Stimulated activated naive CD4-positive, alpha-beta T cell treated with Interleukin-2 at 50 U/mL for 16 hours (primary cell): ENCODE results near the gene MPST.

Source experiments
- DNase-seq: peaks from one replicate; lab custom pipeline; 2025; lab: John Stamatoyannopoulos, UW

MPST gene

DNA sequence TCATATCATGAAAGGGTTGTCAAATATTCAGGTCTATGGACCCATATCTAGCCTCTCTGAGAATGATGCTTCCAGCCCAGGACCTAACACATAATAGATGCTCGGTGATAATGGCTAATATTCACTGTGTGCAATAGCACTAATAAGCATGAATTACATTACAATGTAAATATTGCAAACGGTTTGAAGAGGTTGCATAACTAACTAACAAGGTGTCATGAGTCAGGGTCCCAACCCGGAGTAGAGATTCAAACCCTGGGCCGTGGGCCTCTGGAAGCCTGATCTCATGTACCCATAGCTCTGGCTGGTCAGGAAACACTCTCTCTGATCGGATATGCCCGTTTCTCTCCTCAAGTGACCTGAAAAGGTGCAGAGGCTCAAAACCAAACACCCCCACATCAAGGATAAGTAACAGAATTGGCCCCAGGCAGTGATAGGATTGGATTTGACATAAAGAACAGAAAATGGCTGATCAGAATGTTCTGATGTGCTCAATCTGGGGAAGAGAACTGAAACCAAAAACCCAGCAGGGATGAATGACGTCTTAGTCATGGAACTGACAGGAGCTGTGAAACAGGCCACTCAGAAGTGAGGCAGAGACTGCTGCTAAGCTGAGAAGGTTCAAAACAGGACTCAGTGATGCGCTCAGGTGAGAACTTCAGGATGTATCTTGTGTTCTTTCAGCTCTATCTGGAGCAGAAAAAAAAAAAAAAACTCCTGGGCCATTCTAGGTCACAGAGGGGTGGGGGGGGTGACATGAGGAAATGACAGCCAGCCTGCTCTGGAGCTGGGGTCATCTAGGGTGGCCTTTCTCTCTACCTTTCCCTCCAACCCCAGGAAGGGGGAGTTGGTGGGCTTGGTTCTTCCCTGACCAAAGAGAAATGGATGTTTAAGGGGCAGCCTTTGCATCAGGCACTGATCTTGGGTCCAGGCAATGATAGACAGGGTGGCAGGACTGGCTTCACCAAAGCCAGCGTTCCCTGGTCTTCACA, 25.4 kb downstream of the MPST start:
- DNase-seq: no peak

GRCh38 chr22:37045958-37046357, 26.4 kb downstream of the MPST start:
- no peak for DNase-seq

DNA sequence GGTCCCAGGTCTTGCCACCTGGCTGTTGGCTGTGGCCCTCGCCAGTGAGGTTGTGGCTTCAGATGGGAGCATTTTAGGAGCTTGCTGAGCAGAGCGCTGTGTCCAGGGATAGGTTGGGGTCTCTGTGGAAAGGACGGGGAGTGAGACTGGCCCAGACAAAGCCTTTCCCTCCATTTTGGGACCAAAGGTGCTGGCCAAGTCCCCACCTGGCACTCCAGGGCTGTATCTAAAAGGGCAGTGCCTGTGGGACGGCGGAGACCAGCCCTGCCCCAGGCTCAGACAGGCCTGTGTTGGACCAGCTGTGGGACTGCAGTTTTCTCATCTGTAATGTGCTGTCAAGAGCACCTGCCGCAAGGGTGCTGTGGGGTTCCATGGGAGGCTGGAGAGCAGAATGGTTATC, 27.0 kb downstream of the MPST start:
- no peak for DNase-seq

DNA sequence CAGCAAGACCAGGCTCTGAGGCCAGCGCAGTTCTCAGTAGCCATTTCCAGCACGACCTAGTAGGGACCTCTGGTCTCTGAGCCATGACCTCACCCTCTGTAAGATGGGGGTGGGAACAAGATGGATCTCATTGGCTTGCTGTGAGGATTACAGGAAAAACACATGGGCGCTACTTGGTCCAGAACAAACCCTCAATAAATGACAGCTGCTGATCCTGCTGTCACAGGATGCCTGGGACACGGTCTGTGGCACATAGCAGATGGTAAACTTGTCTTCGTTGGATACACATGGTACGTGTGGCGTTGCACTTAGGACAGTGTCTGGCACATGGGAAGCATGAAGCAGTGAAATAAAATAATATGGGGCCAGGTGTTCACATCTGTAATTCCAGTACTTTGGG, 27.5 kb downstream of the MPST start:
- DNase-seq: no peak

DNA sequence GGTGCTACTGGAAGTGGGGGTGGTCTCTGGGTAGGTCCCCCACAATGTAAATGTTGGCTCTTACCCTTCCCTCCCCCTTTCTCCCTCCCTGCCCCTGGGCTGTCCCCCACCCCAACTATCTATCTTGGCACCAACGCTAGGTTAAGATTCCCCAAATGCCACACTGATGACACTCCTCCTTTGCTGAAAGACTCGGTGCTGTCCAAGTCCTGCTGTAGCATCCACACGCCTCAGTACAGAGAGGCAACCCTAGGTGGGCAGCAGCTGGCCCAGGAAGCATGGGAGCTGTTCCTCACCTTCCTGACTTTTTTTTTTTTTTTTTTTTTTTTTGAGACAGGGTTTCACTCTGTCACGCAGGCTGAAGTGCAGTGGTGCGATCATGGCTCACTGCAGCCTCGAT, 28.6 kb downstream of the MPST start:
- DNase-seq: no peak

DNA sequence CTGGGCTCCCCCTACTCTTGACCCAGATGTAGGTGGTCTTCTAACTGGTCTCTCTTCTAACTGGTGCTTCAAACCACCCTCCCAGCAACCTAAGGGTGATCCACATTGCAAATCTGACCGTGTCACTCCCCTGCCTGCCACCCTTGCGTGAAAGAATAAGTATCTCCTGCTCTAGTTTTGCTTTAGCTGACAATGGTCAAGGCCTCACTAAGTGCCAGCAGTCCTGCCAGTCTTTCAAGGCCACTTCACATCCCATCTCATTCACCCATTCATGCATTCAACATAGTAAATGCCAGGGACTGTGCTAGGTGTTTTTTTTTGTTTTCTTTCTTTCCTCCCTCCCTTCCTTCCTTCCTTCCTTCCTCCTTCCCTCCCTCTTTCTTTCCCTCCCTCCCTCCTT, 29.7 kb downstream of the MPST start:
- DNase-seq: no peak

DNA sequence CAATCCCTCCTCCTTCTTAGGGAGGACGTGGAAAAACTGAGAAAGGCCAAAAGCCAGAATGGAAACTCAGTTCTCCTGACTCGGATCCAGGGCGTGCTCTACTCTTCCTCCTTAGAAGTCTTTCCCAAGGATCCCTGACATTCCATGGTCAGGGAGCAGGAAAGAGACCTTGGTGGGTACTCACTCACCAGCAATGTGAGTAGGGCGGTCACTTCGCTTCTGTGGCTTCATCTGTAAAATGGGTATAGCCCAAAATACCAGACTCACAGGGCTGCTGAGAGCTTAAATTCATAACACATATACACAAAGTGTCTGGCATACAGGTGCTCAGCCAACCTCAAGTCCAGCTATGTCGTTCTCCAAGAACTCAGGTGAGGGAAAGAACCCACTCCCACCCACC, 31.4 kb downstream of the MPST start:
- no peak for DNase-seq

DNA sequence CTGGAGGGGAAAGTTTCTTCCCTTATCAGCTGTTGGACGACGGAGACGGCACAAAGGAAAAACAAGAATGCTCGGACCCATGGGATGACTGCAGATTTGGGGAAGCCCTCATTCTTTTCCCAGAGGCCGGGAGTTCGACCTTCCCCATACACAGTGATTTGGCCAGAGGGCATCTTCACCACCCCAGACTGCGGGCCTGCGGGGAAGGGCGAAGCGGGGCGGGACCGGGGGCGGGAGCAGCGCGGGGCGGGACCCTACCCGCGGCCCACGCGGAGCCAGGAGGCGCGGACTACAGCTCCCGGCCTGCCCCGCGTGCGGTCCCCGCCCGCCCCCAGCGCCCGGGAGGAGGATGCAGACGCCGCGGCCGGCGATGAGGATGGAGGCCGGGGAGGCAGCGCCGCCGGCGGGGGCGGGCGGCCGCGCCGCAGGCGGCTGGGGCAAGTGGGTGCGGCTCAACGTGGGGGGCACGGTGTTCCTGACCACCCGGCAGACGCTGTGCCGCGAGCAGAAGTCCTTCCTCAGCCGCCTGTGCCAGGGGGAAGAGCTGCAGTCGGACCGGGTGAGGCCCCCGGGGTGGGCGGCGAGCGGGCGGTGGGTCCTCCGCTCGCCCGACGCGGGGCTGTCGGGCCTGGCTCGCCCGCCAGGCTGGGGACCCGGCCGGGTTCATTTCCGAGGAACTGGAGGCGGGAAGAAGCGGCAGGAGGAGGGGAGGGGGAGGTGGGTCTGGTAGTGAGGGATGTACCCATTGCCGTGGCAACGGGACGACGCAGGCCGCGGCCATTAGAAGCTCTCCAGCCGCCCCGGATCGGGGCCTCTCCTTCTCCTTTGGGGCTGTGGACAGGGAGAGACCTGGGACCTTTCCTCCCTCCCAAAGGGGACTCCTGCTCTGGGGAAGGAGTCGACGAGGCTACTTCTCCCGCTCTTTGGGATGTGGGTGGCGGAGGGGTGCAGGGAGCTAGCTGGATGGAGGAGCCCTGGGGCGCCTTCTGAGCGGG, 32.1 kb downstream of the MPST start, which contains the start of gene KCTD17:
KCTD17 (plus strand) TSS at position 352 of the 995 bp plus-strand sequence; CDS start at position 371, 19 bp downstream.
- DNase-seq: peak; percentile 71

DNA sequence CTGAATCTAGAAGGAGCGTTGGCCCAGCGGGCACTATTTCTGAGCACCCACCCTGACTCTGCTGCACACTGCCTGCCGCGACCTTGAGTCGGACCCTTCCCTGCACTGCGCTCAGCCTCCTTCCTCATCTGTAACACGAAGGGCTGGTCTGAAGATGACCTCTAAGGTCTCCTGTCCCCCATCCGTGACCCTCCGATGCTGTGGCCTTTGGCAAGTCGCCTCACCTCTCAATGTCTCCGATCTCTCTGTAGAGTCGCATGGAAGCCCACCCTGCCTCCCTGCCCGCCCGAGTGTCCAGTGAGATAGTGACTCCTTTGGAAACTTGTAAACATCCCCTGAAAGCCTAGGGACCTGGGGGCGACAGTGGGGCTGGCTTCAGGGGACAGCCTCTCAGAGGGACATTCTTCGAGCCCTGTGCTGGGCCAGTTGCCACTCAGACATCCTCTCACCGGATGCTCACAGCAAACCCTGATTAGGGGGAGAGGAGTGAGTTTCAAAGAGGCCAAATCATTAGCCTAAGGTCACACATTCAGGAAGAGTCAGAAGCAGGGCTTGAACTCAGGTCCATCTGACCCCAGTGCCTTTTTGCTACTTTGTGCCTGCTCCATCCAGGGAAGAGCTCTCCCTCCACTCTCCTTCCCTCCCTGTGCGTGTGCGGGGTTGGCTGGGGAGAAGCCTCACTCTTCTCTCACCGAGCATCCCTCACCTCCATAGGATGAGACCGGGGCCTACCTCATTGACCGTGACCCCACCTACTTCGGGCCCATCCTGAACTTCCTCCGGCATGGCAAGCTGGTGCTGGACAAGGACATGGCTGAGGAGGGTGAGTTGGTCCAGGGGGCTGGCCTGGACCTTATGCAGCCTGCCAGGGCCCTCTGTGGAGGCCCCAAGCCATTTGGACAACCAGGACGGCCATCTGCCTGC, 33.1 kb downstream of the MPST start:
- no peak for DNase-seq

- DNase-seq: no peak
These were observed 33.9 kb downstream of the MPST start for GRCh38 chr22:37053310-37054055.

GRCh38 chr22:37054056-37054395, 34.5 kb downstream of the MPST start:
- DNase-seq: no peak

GRCh38 chr22:37054600-37055365, 35.2 kb downstream of the MPST start:
- DNase-seq: no peak

- no peak for DNase-seq
These were observed 36.7 kb downstream of the MPST start for GRCh38 chr22:37056246-37056645.

GRCh38 chr22:37057226-37057625, 37.7 kb downstream of the MPST start:
- DNase-seq: no peak

DNA sequence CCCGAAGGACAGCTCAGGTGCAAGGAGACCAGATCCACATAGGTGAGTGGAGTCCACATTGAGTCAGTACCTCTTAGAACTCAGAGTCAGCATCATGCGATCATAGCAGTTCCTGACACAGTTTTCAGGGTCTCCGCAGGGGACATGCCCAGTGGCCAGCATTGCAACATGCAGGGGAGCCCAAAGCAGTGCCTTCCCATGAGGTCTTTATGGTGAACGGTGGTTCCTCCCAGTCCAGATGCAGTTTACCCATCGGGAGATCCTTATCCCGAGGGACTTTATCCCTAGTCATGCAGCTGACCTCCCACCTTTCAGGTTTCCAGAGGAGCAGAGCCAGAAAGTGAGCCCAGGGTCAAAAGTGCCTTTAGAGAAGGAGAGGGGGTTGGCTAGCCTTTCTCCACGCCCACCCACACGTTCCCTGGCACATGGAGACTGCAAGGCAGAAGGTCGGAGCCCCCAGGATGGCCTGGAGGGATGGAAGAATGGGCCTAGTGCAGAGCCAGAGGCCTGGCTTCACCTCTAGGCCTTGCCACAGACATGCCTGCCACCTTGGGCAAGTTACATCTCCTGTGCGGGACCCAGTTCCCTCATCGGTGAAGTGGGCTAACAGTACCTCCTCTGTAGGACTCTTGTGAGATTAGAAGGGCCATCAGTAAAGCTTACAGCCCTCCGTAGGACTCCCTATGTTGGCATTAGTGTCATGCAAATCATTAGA, 38.4 kb downstream of the MPST start:
- DNase-seq: no peak

DNA sequence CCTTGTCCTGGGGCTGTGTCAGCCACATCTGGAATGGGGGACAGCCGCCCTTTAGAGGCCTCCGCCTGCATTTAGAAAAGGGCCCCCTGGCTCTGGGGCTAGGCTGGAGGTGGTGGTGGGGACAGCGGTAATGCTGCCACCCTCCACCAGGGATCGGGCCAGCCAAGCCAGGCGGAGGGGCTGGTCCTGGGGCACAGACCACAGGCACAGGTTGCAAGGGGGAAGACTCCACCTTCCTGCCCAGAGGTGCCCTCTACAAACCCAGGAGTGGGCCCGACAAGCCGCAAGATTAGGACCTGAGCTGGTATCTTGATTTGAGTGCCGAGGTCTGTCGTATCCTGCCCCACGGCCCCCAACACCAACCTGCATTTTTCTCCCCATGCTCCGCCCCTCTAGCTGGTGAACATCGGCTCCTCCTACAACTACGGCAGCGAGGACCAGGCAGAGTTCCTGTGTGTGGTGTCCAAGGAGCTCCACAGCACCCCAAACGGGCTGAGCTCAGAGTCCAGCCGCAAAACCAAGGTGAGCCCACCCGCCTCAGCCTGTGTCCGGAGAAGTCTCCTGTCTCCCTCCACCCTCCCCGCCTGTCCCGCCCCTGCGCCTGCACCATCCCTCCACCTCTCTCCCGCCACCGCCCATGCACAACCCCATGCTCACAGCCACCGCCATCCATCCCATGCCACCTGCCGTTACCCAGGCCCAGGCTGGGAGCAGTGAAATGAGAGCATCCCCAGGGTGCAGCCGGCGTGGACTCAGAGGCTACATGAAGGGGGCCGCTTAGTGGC, 39.6 kb downstream of the MPST start:
- DNase-seq: no peak

DNA sequence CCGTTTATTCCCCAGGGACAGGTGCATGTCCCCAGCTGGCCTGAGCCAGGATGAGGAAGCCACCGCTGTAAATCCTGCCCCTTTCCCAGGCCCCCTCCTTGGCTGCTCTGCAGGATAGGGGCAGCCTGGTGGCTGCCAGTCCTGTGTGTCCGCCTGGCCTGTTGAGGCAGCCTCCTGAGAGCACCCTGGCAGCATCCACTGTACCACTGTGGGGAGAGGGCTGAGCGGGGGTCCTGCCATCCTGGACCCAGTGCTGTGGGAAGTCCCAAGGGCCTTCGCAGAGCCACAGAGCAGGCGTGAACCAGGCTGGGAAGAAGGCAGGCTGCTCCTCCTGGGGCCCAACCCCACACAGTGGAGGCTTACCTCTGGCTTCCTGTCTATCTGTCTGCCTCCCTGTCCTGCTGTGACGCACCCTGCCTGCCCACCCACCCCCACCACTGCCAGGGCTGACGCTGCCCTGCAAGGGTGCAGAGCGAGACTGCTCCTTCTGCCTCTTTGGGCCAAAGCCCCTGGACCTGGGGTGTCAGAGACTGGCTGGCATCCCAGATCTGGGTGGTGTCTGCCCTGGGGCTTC, 40.4 kb downstream of the MPST start:
- no peak for DNase-seq
